Activated CD4-positive, alpha-beta T cell treated with anti-CD3 and anti-CD28 coated beads, Interleukin-2, amount 10 ng/mL, durations not matched to agents 7 days and 5 days (primary cell): ENCODE data around the gene ZNF17. TPM values are rescaled to one million over a fixed set of nuclear protein-coding genes. Genes with fewer than 3 reads are reported as not detected.

Source experiments
- CTCF ChIA-PET: fragments of 350-600 bp; sonication (Branson Sonifier 250); formaldehyde crosslinking; loops from one replicate; lab custom pipeline; 2021; ENCODE audit warnings: antibody characterized with exemption; lab: Charles Lee
- POLR2A ChIA-PET: fragments of 350-600 bp; sonication (Branson Sonifier 250); formaldehyde crosslinking; loops from one replicate; lab custom pipeline; 2021; ENCODE audit warnings: antibody characterized with exemption; lab: Charles Lee
- DNase-seq: peaks from one replicate; pipeline ENCODE4 v3.0.0-alpha.2; 2020
- H3K27ac Mint-ChIP-seq: one replicate; pipeline ENCODE4 v1.8.0; 2021; ENCODE audit warnings: mild to moderate bottlenecking, moderate library complexity, mixed read lengths
- H3K27me3 Mint-ChIP-seq: one replicate; pipeline ENCODE4 v1.8.0; 2021; ENCODE audit warnings: mixed read lengths
- H3K36me3 Mint-ChIP-seq: one replicate; pipeline ENCODE4 v1.8.0; 2021; ENCODE audit warnings: low read depth, mixed read lengths
- H3K4me1 Mint-ChIP-seq: one replicate; pipeline ENCODE4 v1.8.0; 2021; ENCODE audit warnings: mixed read lengths
- H3K4me3 Mint-ChIP-seq: one replicate; pipeline ENCODE4 v1.8.0; 2021; ENCODE audit warnings: mild to moderate bottlenecking, moderate library complexity, mixed read lengths
- H3K9me3 Mint-ChIP-seq: one replicate; pipeline ENCODE4 v1.8.0; 2021; ENCODE audit warnings: mixed read lengths
- total RNA-seq, 2 experiments: library from RNA; stranded (reverse); gene quantifications; one replicate each; pipeline ENCODE4 v1.2.3, GENCODE V29; 2021

The ZNF17 gene
- total RNA-seq, 2 experiments from 2014 or later: 14.3 to 15.7 TPM

DNA sequence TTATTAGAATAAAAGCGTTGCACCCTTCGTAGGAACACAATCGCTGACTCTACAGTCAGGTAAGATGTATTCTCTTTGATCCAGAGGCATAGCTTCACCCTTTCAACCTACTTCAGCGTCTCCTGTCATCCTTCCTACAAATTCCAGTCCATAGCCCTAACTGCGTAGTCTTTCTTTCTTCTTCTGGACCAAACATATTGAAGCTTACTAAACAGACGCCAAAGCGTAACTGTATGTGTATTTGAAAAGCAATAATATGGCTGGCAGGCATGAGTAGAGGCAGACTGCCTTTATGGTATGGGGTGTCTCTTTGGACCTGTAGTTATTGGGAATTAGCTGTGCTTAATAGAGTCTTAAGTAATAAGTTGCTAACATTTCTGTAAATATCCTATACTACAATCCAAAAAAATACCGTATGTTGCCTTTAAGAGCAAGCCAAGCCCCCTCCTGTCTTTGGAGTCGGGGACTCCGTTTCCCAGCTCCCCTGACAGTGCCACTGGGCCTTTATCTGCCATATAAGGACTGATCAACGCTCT is 21.7 kb upstream of the ZNF17 start:
- no peak for DNase-seq
- H3K36me3 Mint-ChIP-seq: peaks cover 53% of the 10 kb centered on the region
- ChIA-PET POLR2A (interaction anchor here (0.5 kb wide), 1 partner anchor 198 kb away, joined by 4 read pairs; the partner anchor contains the start of gene ZNF264), CTCF (interaction anchor here (0.6 to 1.9 kb wide), 4 partner anchors 18 to 34 kb away, joined by 3 to 5 read pairs (median 4); partner anchors contain the start of genes TRAPPC2B and ZNF547)
- no peaks in the 10 kb centered on the region for H3K27me3 Mint-ChIP-seq
- peaks cover 36% of the 10 kb centered on the region for H3K4me1 Mint-ChIP-seq
- H3K9me3 Mint-ChIP-seq: peaks cover 33% of the 10 kb centered on the region
- H3K4me3 Mint-ChIP-seq: peak overlapping the region; percentile 91
- peak overlapping the region; percentile 93 for H3K27ac Mint-ChIP-seq

DNA sequence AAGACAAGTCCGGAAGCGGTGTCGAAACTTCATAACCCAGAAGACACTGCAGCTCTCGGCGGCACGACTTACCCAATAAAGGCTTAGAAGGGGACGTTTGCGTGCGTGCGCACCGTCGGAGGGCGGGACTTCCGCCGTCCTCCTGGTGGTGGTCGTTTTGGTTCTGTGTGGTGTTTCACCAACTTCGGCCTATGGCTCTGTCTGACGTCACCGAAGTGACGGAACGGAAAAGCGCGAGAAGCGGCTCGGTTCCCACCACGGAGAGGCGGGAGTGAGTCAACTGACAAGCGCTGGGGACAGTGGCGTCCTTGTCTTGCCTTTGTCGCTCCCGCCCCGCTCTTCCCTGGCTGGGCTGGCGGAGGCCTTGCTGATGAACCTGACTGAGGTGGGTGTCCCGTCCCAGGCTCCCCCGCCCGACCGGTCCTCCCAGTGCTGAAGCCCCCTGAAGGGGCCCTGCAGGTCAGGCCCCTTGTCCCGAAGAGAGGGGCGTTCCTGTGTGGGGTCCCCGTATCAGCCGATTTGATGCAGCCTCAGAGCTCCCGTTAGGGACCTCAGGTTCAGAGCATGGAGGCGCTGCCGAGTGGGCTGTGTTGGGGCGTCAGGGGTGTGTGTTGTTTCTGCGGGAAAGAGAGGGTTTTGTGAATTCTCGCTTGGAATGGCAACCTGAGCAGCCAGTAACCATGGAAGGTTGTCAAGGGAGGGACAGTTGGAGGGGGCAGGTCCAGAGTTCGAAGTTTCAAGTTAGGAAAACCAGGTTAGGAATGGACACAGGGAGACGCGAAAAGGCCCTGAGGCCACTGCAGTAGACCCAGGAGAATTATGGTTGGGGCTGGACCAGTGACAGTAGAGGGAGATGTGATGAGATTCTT is 21.0 kb upstream of the ZNF17 start, which contains the start of gene ZNF548:
TSS of gene ZNF548 (plus strand) at position 125 of the 869 bp plus-strand sequence. CDS start at position 371, 246 bp downstream.
- H3K27ac Mint-ChIP-seq: peak within 1 kb of the TSS; percentile 93
- H3K36me3 Mint-ChIP-seq: peaks cover 60% of the 10 kb centered on the region
- peak within 1 kb of the TSS; percentile 91 for H3K4me3 Mint-ChIP-seq
- ChIA-PET CTCF (interaction anchor here (0.9 to 1.9 kb wide), 3 partner anchors 27 to 35 kb away, joined by 4 to 5 read pairs (median 5); partner anchors contain the start of genes TRAPPC2B and ZNF547), POLR2A (interaction anchor here (0.5 kb wide), 1 partner anchor 199 kb away, joined by 4 read pairs; the partner anchor contains the start of gene ZNF264)
- no peaks in the 10 kb centered on the region for H3K27me3 Mint-ChIP-seq
- peaks cover 38% of the 10 kb centered on the region for H3K9me3 Mint-ChIP-seq
- peaks cover 40% of the 10 kb centered on the region for H3K4me1 Mint-ChIP-seq
- peak; percentile 96 for DNase-seq

DNA sequence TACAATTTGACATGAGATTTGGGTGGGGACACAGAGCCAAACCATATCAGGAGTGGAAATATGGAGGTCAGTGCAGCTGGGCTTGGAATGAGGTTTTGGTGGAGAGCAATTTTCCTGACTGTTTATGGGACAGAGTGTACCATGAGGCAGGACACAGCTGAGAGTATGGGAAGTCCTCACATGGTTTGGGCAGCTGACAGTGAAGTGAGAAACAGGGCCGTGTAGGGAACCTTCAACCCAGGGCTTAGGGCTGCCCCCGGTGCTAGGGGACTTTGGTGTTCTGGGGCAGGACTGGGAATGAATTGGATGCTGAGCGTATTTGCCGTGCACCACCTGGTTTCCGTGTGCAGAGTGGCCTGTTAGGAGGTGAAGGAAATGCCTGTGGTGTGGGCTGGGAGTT is 15.3 kb upstream of the ZNF17 start:
- DNase-seq: no peak
- H3K4me1 Mint-ChIP-seq: peaks cover 23% of the 10 kb centered on the region
- peaks cover 88% of the 10 kb centered on the region for H3K36me3 Mint-ChIP-seq
- CTCF ChIA-PET: no interaction called here
- POLR2A ChIA-PET: no interaction called here
- H3K27me3 Mint-ChIP-seq: no peaks in the 10 kb centered on the region
- peaks cover 59% of the 10 kb centered on the region for H3K9me3 Mint-ChIP-seq
- H3K4me3 Mint-ChIP-seq: no peak overlapping the region
- H3K27ac Mint-ChIP-seq: no peak overlapping the region

DNA sequence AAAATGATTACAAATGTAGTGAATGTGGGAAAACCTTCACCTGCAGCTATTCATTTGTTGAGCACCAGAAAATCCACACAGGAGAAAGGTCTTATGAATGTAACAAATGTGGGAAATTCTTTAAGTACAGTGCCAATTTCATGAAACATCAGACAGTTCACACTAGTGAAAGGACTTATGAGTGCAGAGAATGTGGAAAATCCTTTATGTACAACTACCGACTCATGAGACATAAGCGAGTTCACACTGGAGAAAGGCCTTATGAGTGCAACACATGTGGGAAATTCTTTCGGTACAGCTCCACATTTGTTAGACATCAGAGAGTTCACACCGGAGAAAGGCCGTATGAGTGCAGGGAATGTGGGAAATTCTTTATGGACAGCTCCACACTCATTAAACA is 12.1 kb upstream of the ZNF17 start:
- H3K4me3 Mint-ChIP-seq: no peak overlapping the region
- peaks cover 64% of the 10 kb centered on the region for H3K9me3 Mint-ChIP-seq
- DNase-seq: no peak
- ChIA-PET CTCF (no interaction called here), POLR2A (no interaction called here)
- no peaks in the 10 kb centered on the region for H3K27me3 Mint-ChIP-seq
- H3K27ac Mint-ChIP-seq: no peak overlapping the region
- H3K4me1 Mint-ChIP-seq: peaks cover 8% of the 10 kb centered on the region
- H3K36me3 Mint-ChIP-seq: peaks cover 77% of the 10 kb centered on the region

DNA sequence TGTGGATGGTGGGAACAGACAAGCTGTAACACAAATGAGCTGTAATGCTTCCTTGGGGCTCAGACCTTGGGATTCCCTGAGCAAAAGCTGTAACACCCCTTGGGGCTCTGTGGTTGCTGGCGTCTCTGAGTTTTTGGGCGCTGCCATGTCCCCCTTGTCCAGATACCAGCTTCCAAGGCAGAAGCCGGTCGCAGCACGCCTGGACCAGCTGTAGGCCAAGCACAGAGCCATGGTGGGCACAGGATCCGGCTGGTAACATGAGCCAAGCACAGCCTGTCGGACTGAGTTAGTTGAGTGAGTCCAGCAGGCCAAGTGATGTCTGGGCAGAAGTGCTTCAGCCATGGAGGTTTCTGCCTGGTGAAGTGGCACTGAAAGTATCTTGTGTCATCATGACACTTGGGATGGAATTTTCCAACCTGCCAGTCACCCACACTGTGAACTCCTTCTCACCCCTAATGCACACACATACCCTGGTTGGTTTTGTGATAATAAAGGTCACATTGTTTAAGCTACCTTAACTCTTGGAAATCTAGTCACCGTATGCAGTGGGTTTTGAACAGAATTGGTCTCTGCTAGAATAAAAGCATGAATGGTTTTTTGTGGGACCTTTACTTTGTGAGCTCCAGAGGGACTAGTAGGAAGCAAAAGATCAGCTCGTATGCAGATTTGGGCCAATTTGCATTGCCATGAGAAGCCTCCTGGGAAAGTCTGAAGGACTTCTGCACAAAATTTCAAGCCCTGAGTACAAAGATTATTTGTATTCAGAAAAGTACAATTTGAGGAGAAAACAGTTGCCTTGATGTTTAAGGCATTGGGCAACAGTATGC is 7.0 kb upstream of the ZNF17 start:
- CTCF ChIA-PET: interaction anchor here (0.6 kb wide), 1 partner anchor 13 kb away, joined by 3 read pairs; no protein-coding TSS in a partner anchor
- POLR2A ChIA-PET: no interaction called here
- no peak overlapping the region for H3K4me3 Mint-ChIP-seq
- no peaks in the 10 kb centered on the region for H3K27me3 Mint-ChIP-seq
- H3K27ac Mint-ChIP-seq: no peak overlapping the region
- H3K36me3 Mint-ChIP-seq: peaks cover 28% of the 10 kb centered on the region
- peaks cover 29% of the 10 kb centered on the region for H3K9me3 Mint-ChIP-seq
- peaks cover 6% of the 10 kb centered on the region for H3K4me1 Mint-ChIP-seq
- no peak for DNase-seq

DNA sequence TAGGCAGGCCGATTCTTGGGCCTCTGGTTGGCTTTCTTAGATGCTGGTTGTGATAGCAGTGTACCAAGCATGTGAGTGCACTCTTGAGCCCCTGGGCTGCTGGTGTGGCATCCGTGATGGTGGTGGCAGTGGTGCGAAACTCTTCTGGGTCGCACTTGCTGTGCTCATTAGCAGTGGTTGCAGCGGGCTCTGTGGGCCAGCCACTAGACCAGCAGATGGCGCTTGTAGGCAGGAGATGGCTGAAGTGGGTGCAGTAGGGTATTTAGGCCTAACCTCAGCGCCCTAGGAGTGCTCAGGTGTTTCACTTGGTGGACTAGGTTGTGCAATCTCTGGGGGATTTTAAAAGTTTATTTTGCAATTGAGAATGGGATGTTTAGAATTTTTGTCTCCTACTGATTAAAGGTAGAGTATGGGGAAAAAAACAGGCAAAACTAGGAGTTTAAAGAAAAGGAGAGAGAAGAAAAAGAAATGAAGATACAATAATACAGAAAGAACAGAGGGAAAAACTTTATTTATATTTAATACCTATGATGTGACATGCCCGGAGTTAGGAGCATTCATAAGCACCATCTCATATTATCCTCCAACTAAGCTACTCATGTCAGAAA is 4.3 kb upstream of the ZNF17 start:
- CTCF ChIA-PET: no interaction called here

DNA sequence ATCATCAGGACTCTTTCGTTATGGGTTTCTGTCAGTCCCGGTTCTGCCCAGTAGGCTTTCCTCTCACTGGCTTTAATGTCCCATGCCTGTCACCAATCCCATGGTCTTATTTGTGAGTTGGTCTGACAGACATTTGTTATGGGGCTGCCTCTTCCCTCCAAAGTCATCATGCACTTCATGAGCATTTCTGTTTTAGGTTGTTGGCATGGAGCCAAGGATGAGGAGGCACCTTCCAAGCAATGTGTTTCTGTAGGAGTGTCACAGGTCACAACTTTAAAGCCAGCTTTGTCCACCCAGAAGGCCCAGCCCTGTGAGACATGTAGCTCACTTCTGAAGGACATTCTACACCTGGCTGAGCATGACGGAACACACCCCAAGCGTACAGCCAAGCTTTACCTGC is 8.5 kb downstream of the ZNF17 start:
- Mint-ChIP-seq H3K9me3 (peaks cover 70% of the 10 kb centered on the region), H3K36me3 (peaks cover 74% of the 10 kb centered on the region), H3K27ac (no peak overlapping the region), H3K27me3 (no peaks in the 10 kb centered on the region), H3K4me1 (no peaks in the 10 kb centered on the region), H3K4me3 (no peak overlapping the region)
- ChIA-PET CTCF (no interaction called here), POLR2A (no interaction called here)
- DNase-seq: no peak

More for the DNA sequence above, 4.3 kb upstream of the ZNF17 start:
- DNase-seq: peak; percentile 74
- POLR2A ChIA-PET: no interaction called here
- no peaks in the 10 kb centered on the region for H3K27me3 Mint-ChIP-seq
- H3K4me3 Mint-ChIP-seq: no peak overlapping the region
- peaks cover 13% of the 10 kb centered on the region for H3K36me3 Mint-ChIP-seq
- H3K27ac Mint-ChIP-seq: no peak overlapping the region
- H3K9me3 Mint-ChIP-seq: peaks cover 16% of the 10 kb centered on the region
- H3K4me1 Mint-ChIP-seq: peaks cover 22% of the 10 kb centered on the region

DNA sequence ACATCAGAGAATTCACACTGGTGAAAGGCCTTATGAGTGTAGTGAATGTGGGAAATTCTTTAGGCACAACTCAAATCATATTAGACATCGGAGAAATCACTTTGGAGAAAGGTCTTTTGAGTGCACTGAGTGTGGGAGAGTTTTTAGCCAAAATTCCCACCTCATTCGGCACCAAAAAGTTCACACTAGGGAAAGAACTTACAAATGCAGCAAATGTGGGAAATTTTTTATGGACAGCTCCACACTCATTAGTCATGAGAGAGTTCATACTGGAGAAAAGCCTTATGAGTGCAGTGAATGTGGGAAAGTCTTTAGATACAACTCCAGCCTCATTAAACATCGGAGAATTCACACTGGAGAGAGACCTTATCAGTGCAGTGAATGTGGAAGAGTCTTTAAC is 10.1 kb downstream of the ZNF17 start:
- ChIA-PET CTCF (no interaction called here), POLR2A (no interaction called here)
- no peak overlapping the region for H3K4me3 Mint-ChIP-seq
- H3K4me1 Mint-ChIP-seq: no peaks in the 10 kb centered on the region
- DNase-seq: no peak
- H3K9me3 Mint-ChIP-seq: peaks cover 63% of the 10 kb centered on the region
- H3K27me3 Mint-ChIP-seq: no peaks in the 10 kb centered on the region
- H3K36me3 Mint-ChIP-seq: peaks cover 58% of the 10 kb centered on the region
- H3K27ac Mint-ChIP-seq: no peak overlapping the region

DNA sequence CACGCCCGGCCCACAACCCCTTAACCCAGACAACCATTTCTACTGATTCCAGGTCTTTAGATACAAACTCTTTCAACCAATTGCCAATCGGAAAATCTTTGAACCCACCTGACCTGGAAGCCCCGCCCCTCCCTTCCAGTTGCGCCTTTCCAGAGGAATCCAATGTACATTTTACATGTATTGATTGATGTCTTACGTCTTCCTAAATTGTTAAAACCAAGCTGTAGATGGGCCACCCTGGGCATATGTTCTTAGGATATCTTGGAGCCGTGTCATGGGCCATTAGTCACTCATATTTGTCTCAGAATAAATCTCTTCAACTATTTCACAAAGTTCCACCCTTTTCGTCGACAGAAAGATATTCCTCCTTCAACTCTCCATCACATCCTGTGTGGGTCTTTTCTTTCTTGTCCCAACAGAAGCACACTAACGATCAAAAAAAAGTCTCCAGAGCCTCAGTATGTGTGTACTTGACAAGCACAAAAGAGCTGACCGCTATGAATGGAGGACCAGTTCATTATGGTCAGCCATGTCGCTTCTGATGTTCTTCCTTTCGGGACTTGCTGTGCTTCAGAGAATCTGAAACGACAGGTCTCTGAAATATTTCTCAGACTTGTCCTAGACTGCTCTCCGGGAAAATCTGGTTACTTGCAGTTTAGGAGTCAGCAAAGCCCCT is 23.6 kb downstream of the ZNF17 start:
- peak overlapping the region; percentile 96 for H3K4me3 Mint-ChIP-seq
- no peaks in the 10 kb centered on the region for H3K27me3 Mint-ChIP-seq
- H3K36me3 Mint-ChIP-seq: peaks cover 40% of the 10 kb centered on the region
- ChIA-PET CTCF (no interaction called here), POLR2A (no interaction called here)
- peaks cover 43% of the 10 kb centered on the region for H3K9me3 Mint-ChIP-seq
- no peak for DNase-seq
- peaks cover 23% of the 10 kb centered on the region for H3K4me1 Mint-ChIP-seq
- peak overlapping the region; percentile 93 for H3K27ac Mint-ChIP-seq

DNA sequence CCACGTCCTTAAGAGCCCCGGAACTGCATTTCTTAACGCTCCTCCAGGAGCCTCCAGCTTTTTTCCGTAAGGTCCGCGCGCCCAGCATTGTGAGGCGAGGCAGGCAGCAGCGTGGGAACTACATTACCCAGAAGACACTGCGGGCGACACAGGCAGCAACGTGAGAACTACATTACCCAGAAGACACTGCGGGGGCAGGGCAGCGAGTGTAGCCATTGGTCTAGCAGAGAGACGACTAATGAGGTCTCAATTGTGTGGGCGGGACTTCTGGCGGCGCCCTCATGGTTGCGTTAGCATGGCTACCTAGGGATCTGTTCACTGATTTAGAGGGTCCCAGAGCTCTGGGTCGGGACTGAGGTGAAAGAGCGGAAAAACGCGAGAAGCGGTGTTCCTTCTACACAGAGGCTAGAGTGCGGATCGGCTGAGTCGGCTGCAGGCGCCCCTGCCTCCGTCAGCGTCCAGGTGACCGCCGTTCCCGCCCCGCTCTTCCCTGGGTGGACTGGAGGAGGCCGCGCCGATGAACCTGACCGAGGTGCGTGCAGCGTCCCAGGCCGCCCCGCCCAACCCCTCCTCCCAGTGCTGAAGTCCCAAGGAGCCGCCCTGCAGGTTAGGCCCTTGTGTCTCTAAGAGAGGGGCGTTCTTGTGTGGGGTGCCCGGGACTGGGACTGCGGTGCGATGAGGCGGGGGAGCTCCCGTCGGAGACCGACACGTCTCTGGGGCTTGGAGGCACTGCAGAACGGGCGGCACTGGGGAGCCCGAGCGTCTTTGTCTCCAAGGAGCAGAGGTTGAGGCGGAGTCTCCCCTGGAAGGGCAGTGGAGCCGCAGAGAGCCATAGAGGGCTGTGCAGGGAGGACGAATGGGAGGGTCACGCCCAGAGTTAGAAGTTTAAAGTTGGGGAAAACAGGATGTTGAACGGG is 24.4 kb downstream of the ZNF17 start, which contains the start of gene ZNF749:
TSS of gene ZNF749 (plus strand) at position 264 of the 917 bp plus-strand sequence. CDS start at position 518, 254 bp downstream.
- Mint-ChIP-seq H3K36me3 (peaks cover 48% of the 10 kb centered on the region), H3K27ac (peak within 1 kb of the TSS; percentile 93), H3K27me3 (no peaks in the 10 kb centered on the region), H3K9me3 (peaks cover 46% of the 10 kb centered on the region), H3K4me3 (peak within 1 kb of the TSS; percentile 96), H3K4me1 (peaks cover 23% of the 10 kb centered on the region)
- ChIA-PET CTCF (interaction anchor here (0.6 kb wide), 1 partner anchor 90 kb away, joined by 3 read pairs; no protein-coding TSS in a partner anchor), POLR2A (interaction anchor here (0.6 kb wide), 1 partner anchor 178 kb away, joined by 4 read pairs; the partner anchor contains the start of gene ZNF134)
- DNase-seq: peak; percentile 99

DNA sequence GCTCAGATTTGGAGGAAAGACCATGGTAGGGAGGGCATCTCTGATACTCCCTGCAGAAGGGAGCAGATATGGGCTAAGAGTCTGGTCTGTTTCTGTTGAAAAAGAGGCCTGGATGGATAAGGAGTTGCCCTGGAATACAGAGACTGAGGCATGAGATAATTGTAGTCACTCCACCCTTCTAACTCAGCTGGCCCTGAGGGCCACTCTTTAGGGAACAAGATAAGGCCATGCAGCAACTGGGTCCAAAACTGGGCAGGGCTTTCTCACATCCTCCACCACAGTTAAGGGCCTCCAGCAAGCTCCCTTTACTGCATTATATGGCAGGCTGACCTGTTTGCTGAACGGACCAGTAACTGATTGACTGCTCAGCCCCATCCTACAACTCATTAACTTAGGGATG is 25.5 kb downstream of the ZNF17 start:
- Mint-ChIP-seq H3K4me1 (peaks cover 23% of the 10 kb centered on the region), H3K4me3 (peak overlapping the region; percentile 96), H3K27me3 (no peaks in the 10 kb centered on the region), H3K36me3 (peaks cover 56% of the 10 kb centered on the region), H3K27ac (peak overlapping the region; percentile 93), H3K9me3 (peaks cover 45% of the 10 kb centered on the region)
- ChIA-PET CTCF (no interaction called here), POLR2A (no interaction called here)
- DNase-seq: no peak
